ENCODE results near the gene IL34. TPM values are rescaled to one million over a fixed set of nuclear protein-coding genes. Genes with fewer than 3 reads are reported as not detected.

Gene IL34
- total RNA-seq, 2 donors from 2014 or later = 3.0 to 5.6 TPM

GRCh38 chr16:70681382-70682238, 35.3 kb downstream of the IL34 start:
- Histone ChIP-seq H3K9me3 (ENCODE audit: control insufficient read depth, low read length) (no peaks in the 10 kb centered on the region), H3K27ac (ENCODE audit: low read depth, low read length) (peak overlapping the region; percentile 24), H3K36me3 (ENCODE audit: control insufficient read depth, insufficient read depth, low read length) (peaks cover 14% of the 10 kb centered on the region), H3K4me1 (ENCODE audit: control insufficient read depth, insufficient read depth, low read length) (peaks cover 4% of the 10 kb centered on the region), H3K27me3 (ENCODE audit: control insufficient read depth, insufficient read depth, low read length, poor library complexity, severe bottlenecking) (no peaks in the 10 kb centered on the region), H3K9ac (ENCODE audit: extremely low read depth, low read length, poor library complexity, severe bottlenecking) (no peak overlapping the region), H3K4me3 (ENCODE audit: low read length) (no peak overlapping the region)
- no peak overlapping the region for H3K4me3 Mint-ChIP-seq
- no peak for TF ChIP-seq CTCF (conservative IDR thresholded peaks at IDR 0.05)
- peaks cover 7% of the 10 kb centered on the region for H3K36me3 Mint-ChIP-seq (ENCODE audit: low read depth)
- H3K9me3 Mint-ChIP-seq = no peaks in the 10 kb centered on the region
- no peak overlapping the region for H3K27ac Mint-ChIP-seq
- 91 to 94% methylated on average over 6 to 13 of the region's 13 CpGs for WGBS, 2 experiments (ENCODE audit: insufficient coverage in 1 of 2, insufficient read length in 1 of 2)
- no peaks in the 10 kb centered on the region for H3K27me3 Mint-ChIP-seq (ENCODE audit: insufficient read depth)
- DNase-seq = no peak
- H3K4me1 Mint-ChIP-seq = no peaks in the 10 kb centered on the region

- Histone ChIP-seq H3K27ac (ENCODE audit: low read depth, low read length) (no peak overlapping the region), H3K4me1 (ENCODE audit: control insufficient read depth, insufficient read depth, low read length) (peaks cover 4% of the 10 kb centered on the region), H3K27me3 (ENCODE audit: control insufficient read depth, insufficient read depth, low read length, poor library complexity, severe bottlenecking) (no peaks in the 10 kb centered on the region), H3K4me3 (ENCODE audit: low read length) (no peak overlapping the region), H3K9me3 (ENCODE audit: control insufficient read depth, low read length) (no peaks in the 10 kb centered on the region), H3K36me3 (ENCODE audit: control insufficient read depth, insufficient read depth, low read length) (peaks cover 14% of the 10 kb centered on the region), H3K9ac (ENCODE audit: extremely low read depth, low read length, poor library complexity, severe bottlenecking) (no peak overlapping the region)
- H3K4me3 Mint-ChIP-seq = no peak overlapping the region
- peak; percentile 76 for DNase-seq
- peak; percentile 46 for TF ChIP-seq CTCF (conservative IDR thresholded peaks at IDR 0.05)
- H3K4me1 Mint-ChIP-seq = no peaks in the 10 kb centered on the region
- H3K36me3 Mint-ChIP-seq (ENCODE audit: low read depth) = peaks cover 4% of the 10 kb centered on the region
- H3K27ac Mint-ChIP-seq = peak overlapping the region; percentile 19
- no peaks in the 10 kb centered on the region for H3K9me3 Mint-ChIP-seq
- H3K27me3 Mint-ChIP-seq (ENCODE audit: insufficient read depth) = peaks cover 1% of the 10 kb centered on the region
- 86 to 88% methylated on average over 6 to 13 of the region's 14 CpGs for WGBS, 2 experiments (ENCODE audit: insufficient coverage in 1 of 2, insufficient read length in 1 of 2)
Measured at GRCh38 chr16:70682239-70683145, 36.1 kb downstream of the IL34 start.

DNA sequence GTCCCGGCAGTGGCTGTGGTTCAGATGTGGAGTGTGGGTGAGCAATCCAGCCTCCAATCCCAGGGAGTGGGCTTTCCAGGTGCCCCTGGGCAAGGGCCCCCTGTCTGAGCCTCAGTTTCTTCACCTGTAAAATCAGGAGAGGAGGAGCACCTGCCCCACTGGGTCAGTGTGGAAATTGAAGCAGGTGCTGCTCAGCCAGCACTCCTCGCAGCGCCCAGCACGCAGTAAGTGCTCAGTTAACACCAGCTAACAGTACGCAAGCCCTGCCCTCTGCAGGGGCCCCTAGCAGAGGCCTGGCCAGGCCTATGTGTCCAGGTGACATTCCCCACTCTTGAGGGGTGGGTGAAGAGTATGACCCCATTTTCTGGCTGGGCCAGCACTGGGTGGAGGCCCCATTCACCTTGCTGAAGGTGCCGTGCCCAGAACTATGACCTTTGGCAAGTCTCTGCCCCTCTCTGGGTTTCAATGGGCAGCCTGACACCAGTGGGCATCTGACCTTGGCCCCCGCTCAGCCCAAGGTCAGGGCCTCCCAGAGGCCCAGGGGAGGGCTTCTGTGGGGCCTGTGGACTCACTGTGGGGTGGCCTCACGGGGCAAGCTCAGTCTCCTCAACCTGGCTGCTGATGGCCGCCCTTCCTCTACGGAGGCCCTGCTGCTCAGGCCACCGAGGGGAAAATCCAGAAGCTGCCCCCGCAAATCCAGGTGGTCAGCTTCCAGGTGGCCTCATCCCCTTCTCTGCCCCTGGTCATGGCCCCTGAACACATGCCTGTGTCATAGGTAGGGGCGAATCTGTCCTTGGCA, 37.0 kb downstream of the IL34 start:
- TF ChIP-seq CTCF (conservative IDR thresholded peaks at IDR 0.05) = no peak
- no peak overlapping the region for H3K4me3 Mint-ChIP-seq
- H3K27ac ChIP-seq (ENCODE audit: low read depth, low read length) = no peak overlapping the region

More for the DNA sequence above, 37.0 kb downstream of the IL34 start:
- Histone ChIP-seq H3K4me1 (ENCODE audit: control insufficient read depth, insufficient read depth, low read length) (peaks cover 4% of the 10 kb centered on the region), H3K9me3 (ENCODE audit: control insufficient read depth, low read length) (no peaks in the 10 kb centered on the region), H3K4me3 (ENCODE audit: low read length) (no peak overlapping the region), H3K36me3 (ENCODE audit: control insufficient read depth, insufficient read depth, low read length) (peaks cover 12% of the 10 kb centered on the region), H3K9ac (ENCODE audit: extremely low read depth, low read length, poor library complexity, severe bottlenecking) (no peak overlapping the region), H3K27me3 (ENCODE audit: control insufficient read depth, insufficient read depth, low read length, poor library complexity, severe bottlenecking) (no peaks in the 10 kb centered on the region)
- no peaks in the 10 kb centered on the region for H3K4me1 Mint-ChIP-seq
- peaks cover 2% of the 10 kb centered on the region for H3K36me3 Mint-ChIP-seq (ENCODE audit: low read depth)
- DNase-seq = no peak
- no peaks in the 10 kb centered on the region for H3K9me3 Mint-ChIP-seq
- peaks cover 1% of the 10 kb centered on the region for H3K27me3 Mint-ChIP-seq (ENCODE audit: insufficient read depth)
- 93 to 94% methylated on average over 10 to 13 of the region's 13 CpGs for WGBS, 2 experiments (ENCODE audit: insufficient coverage in 1 of 2, insufficient read length in 1 of 2)
- H3K27ac Mint-ChIP-seq = no peak overlapping the region
